ENCODE data around the gene TOPBP1.

- TF ChIP-seq, protein P1, sequence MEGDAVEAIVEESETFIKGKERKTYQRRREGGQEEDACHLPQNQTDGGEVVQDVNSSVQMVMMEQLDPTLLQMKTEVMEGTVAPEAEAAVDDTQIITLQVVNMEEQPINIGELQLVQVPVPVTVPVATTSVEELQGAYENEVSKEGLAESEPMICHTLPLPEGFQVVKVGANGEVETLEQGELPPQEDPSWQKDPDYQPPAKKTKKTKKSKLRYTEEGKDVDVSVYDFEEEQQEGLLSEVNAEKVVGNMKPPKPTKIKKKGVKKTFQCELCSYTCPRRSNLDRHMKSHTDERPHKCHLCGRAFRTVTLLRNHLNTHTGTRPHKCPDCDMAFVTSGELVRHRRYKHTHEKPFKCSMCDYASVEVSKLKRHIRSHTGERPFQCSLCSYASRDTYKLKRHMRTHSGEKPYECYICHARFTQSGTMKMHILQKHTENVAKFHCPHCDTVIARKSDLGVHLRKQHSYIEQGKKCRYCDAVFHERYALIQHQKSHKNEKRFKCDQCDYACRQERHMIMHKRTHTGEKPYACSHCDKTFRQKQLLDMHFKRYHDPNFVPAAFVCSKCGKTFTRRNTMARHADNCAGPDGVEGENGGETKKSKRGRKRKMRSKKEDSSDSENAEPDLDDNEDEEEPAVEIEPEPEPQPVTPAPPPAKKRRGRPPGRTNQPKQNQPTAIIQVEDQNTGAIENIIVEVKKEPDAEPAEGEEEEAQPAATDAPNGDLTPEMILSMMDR (IDR thresholded peaks at IDR 0.05), result no peak
- no peak for TF ChIP-seq EP300 (IDR thresholded peaks at IDR 0.05)
These were observed 31.0 kb upstream of the TOPBP1 start for GRCh38 chr3:133692759-133693158.
